ENCODE measurements around the gene GZMM.

Gene GZMM

DNA sequence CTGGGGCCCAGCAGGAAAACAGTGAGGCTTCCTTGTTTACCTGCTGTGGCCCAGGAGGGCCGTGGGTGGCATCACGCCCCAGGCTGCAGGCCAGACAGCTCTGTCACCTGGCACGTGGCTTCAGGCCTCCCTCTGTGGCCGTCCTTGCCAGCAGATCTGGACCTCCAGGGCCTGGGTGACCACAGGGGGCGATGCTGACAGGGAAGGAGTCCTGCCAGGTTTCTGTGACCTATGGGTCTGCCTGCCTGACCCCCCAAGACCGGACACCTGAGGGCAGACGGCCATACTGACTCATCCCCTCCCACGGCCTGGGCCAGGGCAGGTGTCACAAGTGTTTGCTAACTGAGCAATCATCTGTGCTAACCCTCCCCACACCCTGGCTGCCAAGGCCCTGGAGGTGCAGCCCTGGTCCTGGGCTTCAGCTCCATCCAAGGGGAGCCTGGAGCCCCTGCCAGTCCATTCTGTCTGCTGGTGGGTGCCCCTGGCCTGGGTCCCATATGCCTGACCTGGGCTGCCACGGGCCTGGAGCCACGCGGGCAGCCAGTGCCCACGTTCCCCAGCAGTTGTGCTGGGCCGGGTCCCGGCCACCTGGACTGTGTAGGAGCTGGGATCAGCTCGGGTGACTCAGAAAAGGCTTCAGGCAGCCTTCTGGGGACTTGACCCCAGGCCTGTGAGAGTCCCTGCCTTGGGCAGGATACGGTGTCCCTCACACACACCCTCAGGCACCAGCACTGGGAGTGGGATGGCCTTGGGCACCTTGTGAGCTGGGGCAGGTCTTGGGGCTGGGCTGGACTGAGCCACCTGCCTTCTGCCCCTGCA is 8.6 kb upstream of the GZMM start:
- no peak for DNase-seq

GRCh38 chr19:536031-536880 is 7.6 kb upstream of the GZMM start:
- DNase-seq = no peak

GRCh38 chr19:536881-537404 is 6.9 kb upstream of the GZMM start:
- no peak for DNase-seq

DNA sequence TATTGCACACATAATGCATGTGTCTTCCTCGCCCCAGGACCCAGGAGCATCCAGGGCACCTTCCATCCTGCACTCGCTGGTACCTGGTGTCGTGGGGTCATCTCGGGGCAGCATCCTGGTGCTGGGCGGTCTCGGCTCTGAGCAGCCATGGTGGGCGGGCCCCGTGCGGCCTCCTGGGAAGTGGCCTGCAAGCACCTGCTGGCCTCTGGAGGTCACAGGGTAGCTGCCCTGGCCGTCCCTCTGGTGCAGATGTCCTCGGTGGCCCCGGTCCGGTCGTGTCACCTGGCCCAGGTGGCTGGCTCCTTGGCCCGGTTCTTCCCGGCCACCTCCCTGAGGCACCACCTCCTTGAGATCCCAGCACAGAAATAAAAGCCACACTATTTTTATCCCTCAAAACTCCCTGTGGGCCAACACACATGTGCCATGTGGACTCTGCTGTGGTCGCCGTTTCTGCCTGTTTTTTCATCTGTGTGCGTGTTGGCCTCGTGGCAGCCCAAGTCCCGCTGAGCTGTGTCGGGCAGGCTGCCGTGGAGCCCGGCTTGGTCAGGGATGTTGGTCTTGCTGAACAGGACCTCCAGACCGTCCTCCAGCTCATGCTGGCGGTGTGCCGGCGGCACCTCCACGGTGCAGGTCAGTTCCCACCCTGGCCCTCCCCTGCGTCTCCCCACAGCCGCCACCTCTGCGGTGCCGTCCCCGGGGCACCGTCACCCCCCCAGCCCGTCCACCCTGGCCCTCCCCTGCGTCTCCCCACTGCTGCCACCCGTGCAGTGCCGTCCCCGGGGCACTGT is 5.0 kb upstream of the GZMM start:
- no peak for DNase-seq

- DNase-seq = no peak
Observed at GRCh38 chr19:539429-540030, 4.3 kb upstream of the GZMM start.

- no peak for DNase-seq
Observed at GRCh38 chr19:540867-541637, 2.8 kb upstream of the GZMM start.

GRCh38 chr19:541699-542098 is 2.2 kb upstream of the GZMM start:
- DNase-seq = no peak

- DNase-seq = no peak
Observed at GRCh38 chr19:542173-542866, 1.5 kb upstream of the GZMM start.

- DNase-seq = no peak
Observed at GRCh38 chr19:547117-547516, 3.3 kb downstream of the GZMM start.

GRCh38 chr19:547836-548720 is 4.2 kb downstream of the GZMM start:
- no peak for DNase-seq

DNA sequence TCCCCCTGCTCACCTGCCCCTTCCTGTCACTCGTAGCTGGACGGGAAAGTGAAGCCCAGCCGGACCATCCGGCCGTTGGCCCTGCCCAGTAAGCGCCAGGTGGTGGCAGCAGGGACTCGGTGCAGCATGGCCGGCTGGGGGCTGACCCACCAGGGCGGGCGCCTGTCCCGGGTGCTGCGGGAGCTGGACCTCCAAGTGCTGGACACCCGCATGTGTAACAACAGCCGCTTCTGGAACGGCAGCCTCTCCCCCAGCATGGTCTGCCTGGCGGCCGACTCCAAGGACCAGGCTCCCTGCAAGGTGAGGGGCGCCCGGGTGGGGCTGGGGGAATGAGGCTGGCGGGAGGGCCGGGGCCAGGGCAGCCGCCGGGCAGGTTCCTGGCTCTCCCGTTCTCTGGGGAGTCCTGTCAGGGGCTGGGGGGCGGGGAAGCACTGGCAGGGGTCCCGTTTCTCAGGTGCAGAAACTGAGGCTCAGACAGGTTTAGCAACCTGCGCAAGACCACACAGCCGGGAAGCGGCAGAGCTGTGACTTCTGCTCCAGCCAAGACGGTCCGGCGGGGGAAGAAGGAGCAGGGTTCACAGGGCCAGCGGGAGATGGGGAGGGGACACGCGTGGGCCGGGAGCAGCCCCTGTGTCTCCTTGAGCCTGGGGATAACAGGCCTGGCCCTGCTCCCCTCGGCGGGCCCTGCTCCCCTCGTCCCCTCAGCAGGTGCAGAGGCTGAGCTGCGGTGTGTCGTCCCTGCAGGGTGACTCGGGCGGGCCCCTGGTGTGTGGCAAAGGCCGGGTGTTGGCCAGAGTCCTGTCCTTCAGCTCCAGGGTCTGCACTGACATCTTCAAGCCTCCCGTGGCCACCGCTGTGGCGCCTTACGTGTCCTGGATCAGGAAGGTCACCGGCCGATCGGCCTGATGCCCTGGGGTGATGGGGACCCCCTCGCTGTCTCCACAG is 5.3 kb downstream of the GZMM start:
- no peak for DNase-seq

GRCh38 chr19:554817-555216 is 11.0 kb downstream of the GZMM start:
- no peak for DNase-seq

GRCh38 chr19:555474-555808 is 11.6 kb downstream of the GZMM start:
- DNase-seq = no peak

DNA sequence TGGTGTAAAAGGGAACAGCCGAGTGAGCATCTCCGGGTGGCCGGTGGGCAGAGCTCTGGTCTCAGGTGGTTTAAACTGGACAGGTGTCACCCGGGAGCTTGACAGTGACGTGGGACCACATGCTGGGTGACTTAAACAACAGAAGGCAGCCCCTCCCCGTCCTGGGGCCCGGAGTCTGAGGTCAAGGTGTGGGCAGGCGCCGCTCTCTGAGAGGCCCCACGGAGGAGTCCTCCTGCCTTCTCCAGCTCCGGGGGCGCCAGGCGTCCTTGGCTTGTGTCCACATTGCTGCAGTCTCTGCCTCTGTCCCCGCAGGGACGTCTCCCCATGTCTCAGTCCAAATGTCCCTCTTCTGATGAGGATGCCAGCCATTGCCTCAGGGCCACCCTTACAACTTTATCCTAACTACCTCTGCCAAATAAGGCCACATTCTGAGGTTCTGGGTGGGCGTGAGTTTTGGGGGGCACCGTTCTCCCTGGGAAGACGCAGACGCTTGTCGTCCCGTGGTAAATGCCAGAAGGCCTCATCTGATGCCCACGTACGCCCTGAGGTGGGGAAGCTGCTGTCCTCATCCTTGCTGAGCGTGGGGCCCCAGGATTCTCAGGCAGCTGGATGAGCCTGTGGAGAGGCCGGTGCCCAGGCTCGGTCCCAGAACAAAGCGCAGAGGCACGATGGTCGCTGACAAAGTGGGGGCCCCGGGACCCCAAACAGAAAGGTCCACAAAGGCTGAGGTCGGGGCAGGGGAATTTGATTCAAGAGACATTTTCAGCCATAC is 12.9 kb downstream of the GZMM start:
- DNase-seq = no peak

- DNase-seq = no peak
Observed at GRCh38 chr19:558770-559439, 15.1 kb downstream of the GZMM start.

DNA sequence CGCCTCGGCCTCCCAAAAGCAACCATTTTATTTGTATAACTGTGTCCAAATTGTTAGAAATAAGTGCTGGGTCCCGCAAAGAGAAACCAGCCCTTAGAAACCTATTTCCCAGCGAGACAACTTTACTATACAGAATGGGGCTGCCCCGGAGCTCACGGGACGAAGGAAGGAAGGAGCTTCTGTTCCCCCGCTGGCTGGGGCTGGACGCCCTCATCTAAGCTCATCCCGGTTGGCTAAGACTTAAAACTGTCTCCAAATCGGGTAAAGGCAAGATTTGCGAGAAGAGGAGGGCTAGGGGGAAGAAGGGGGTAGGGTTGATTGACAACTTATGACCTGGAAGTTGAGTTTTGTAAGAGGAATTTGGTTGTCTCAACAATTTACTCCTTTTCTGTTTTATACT is 16.3 kb downstream of the GZMM start:
- no peak for DNase-seq

DNA sequence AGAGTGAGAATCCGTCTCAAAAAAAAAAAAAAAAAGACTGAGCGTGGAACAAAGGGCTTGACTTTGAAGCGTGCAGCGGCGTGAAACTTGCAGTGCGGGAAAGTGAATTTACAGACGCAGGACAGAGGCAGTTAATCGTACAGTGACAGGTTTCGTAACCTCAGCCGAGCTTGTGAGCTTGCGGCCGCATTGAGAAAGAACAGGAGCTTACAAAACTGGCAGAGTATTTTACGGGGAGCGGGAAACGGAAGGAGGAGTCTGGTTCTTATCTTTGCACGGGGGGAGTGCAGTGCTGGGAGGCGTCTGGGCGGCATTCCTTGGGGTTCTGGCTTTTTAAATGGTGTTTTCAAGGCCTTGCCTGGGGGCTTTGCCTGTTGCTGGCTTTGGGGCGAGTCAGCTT is 22.6 kb downstream of the GZMM start:
- DNase-seq = no peak

DNA sequence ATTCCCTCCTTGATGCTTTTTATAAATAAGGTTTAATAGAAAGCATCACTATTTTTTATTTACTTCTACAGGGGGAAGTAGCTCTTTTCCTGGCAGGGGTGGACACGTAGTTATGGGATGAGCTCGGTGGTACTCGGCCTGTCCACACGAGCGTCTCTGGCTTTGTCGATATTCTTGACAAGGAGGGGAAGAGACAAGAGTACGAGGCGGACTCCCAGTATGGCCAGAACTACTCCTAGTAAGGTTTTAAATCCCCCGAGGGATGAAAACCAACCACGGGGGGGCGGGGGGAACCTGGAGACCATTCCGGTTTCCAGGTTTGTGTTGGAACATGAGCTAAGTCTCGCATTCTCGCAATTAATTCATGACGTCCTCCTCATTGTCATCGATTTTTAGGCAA is 23.0 kb downstream of the GZMM start:
- no peak for DNase-seq
